GM19438 (cell line): ENCODE results near the gene FKBP1A.
"Not testable (repeated sequence)": the region's sequence is repeated elsewhere in the genome, so short reads cannot be mapped to it uniquely, and the experiment has no call there.

Experiments used
- ATAC-seq: cut with Tn5 transposase; IDR thresholded peaks from one replicate; pipeline ENCODE4 v1.9.1; 2021; ENCODE audit warnings: low read depth; ENCODE audit not compliant: unreplicated experiment

FKBP1A gene

GRCh38 chr20:1417790-1418189 lies 24.9 kb upstream of the FKBP1A start:
- no peak for ATAC-seq

GRCh38 chr20:1417273-1417672 lies 24.4 kb upstream of the FKBP1A start:
- ATAC-seq: no peak

- no peak for ATAC-seq
Measured at GRCh38 chr20:1415667-1416468, 23.0 kb upstream of the FKBP1A start.

- ATAC-seq: no peak
Measured at GRCh38 chr20:1414982-1415381, 22.1 kb upstream of the FKBP1A start.

GRCh38 chr20:1405801-1406200 lies 12.9 kb upstream of the FKBP1A start:
- no peak for ATAC-seq

GRCh38 chr20:1403624-1404023 lies 10.8 kb upstream of the FKBP1A start:
- ATAC-seq: no peak

GRCh38 chr20:1402149-1402548 lies 9.3 kb upstream of the FKBP1A start:
- no peak for ATAC-seq

GRCh38 chr20:1401451-1401907 lies 8.6 kb upstream of the FKBP1A start:
- no peak for ATAC-seq

- not testable (repeated sequence) for ATAC-seq
Measured at GRCh38 chr20:1399678-1400366, 7.0 kb upstream of the FKBP1A start.

GRCh38 chr20:1398185-1398584 lies 5.3 kb upstream of the FKBP1A start:
- ATAC-seq: not testable (repeated sequence)

GRCh38 chr20:1397710-1398109 lies 4.9 kb upstream of the FKBP1A start:
- no peak for ATAC-seq

- ATAC-seq: no peak
Measured at GRCh38 chr20:1396702-1397101, 3.8 kb upstream of the FKBP1A start.

- ATAC-seq: no peak
Measured at GRCh38 chr20:1396264-1396663, 3.4 kb upstream of the FKBP1A start.

- ATAC-seq: no peak
Measured at GRCh38 chr20:1394686-1395085, 1.8 kb upstream of the FKBP1A start.

GRCh38 chr20:1393507-1393882 lies 641 bp upstream of the FKBP1A start:
- ATAC-seq: no peak

- ATAC-seq: peak; percentile 25
Measured at GRCh38 chr20:1392443-1392692, 486 bp downstream of the FKBP1A start.

GRCh38 chr20:1391640-1392442 lies 1.0 kb downstream of the FKBP1A start:
- no peak for ATAC-seq

- no peak for ATAC-seq
Measured at GRCh38 chr20:1390581-1391403, 2.1 kb downstream of the FKBP1A start.

- no peak for ATAC-seq
Measured at GRCh38 chr20:1389703-1390580, 2.9 kb downstream of the FKBP1A start.
